ENCODE results near the gene ENTPD2.
"Not testable (repeated sequence)": the region's sequence is repeated elsewhere in the genome, so short reads cannot be mapped to it uniquely, and the experiment has no call there.

Gene ENTPD2

DNA sequence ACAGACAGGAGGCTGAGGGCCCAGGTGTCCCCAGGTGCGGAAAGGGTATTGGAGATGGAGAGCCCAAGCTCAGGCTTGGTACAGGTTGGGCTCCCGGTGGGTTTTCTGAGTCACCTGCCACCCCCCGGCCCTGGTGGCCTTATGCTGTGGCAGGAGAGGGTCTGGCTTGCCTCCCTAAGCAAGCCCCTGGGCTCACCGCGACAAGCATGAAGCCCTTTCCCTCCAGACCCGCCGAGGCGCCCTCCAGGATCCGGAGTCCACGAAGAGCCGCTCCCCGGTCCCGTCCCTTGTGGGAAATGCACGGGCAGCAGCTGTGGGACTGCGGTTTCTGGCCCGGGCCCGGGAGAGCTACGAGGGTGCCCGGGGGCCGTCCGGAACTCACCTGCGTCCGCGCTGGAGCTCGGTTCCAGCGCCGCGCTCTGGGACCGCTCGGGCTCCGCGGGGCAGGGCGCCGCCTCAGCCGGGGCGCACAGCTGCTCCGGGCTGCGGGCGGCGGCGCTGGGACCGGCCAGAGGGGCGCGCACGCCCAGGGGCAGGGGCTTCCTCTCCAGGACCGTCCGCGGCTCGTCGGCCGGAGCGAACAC lies 15.7 kb upstream of the ENTPD2 start:
- no peak overlapping the region for H3K27ac ChIP-seq (ENCODE audit: low read depth, low read length)
- H3K9me3 ChIP-seq (ENCODE audit: control insufficient read depth, insufficient read depth, low read depth, low read length): no peaks in the 10 kb centered on the region
- H3K4me3 ChIP-seq (ENCODE audit: low read depth, low read length): peak overlapping the region; percentile 80
- peak overlapping the region; percentile 69 for H3K9ac ChIP-seq (ENCODE audit: low read length)
- H3K4me1 ChIP-seq (ENCODE audit: control insufficient read depth, insufficient read depth, low read length): peaks cover 25% of the 10 kb centered on the region
- H3K27me3 ChIP-seq (ENCODE audit: control insufficient read depth, insufficient read depth, low read length): peaks cover 11% of the 10 kb centered on the region; the same call in 1 of the 2 replicates
- peaks cover 18% of the 10 kb centered on the region for H3K36me3 ChIP-seq (ENCODE audit: control insufficient read depth, insufficient read depth, low read length)

DNA sequence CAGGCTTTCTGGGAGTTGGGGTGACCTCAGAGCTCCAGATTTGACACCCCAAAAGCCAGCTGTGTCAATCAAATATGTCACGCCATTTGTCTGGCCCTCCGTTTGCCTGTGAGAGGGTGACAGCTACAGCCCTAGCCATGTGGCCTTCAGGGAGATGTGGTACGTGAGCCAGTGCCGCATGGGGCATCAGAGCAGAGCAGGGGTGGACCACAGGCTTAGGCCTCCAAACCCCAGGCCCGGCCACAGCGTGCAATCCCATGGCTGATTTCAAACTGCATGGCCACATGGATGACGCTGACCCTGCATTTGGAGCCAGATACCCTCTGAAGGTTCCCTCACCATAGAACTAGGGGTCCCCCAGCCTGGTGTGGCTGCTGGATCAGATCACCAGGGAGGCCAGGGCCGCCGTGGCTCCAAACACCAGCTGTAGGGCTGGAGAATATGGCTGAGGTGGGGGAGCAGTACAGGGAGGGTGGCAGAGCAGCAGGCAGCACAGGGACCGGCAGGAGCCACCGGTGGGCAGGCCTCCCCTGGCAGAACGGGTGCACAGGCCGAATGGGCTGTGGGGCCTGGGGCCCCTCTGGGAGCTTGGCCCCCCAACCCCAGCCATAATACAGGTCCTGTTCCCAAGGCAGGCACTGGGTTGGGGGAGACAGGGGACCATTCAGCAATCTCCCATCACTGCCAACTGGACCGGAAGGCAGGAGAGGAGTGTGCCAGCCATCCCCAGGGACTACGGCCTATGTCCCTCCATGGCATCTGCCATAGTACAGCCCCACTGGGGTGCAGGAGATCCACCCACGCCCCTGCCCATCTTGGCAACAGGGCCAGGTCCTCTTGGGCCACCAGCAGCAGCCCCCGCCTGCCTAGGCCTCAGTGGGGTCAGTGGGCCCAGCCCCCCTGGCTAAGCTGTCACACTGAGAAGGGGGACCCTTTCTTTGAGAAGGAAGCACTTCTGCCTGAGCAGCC lies 15.0 kb upstream of the ENTPD2 start:
- peak overlapping the region; percentile 80 for H3K4me3 ChIP-seq (ENCODE audit: low read depth, low read length)

GRCh38 chr9:137067860-137068538 lies 14.1 kb upstream of the ENTPD2 start:
- Histone ChIP-seq H3K4me3 (ENCODE audit: low read depth, low read length) (peak overlapping the region; percentile 80), H3K9ac (ENCODE audit: low read length) (no peak overlapping the region)

More for the DNA sequence above, 15.0 kb upstream of the ENTPD2 start:
- H3K9me3 ChIP-seq (ENCODE audit: control insufficient read depth, insufficient read depth, low read depth, low read length): no peaks in the 10 kb centered on the region
- no peak overlapping the region for H3K9ac ChIP-seq (ENCODE audit: low read length)
- no peak overlapping the region for H3K27ac ChIP-seq (ENCODE audit: low read depth, low read length)
- peaks cover 26% of the 10 kb centered on the region for H3K4me1 ChIP-seq (ENCODE audit: control insufficient read depth, insufficient read depth, low read length)
- H3K36me3 ChIP-seq (ENCODE audit: control insufficient read depth, insufficient read depth, low read length): peaks cover 23% of the 10 kb centered on the region
- peaks cover 11% of the 10 kb centered on the region; the same call in 1 of the 2 replicates for H3K27me3 ChIP-seq (ENCODE audit: control insufficient read depth, insufficient read depth, low read length)

DNA sequence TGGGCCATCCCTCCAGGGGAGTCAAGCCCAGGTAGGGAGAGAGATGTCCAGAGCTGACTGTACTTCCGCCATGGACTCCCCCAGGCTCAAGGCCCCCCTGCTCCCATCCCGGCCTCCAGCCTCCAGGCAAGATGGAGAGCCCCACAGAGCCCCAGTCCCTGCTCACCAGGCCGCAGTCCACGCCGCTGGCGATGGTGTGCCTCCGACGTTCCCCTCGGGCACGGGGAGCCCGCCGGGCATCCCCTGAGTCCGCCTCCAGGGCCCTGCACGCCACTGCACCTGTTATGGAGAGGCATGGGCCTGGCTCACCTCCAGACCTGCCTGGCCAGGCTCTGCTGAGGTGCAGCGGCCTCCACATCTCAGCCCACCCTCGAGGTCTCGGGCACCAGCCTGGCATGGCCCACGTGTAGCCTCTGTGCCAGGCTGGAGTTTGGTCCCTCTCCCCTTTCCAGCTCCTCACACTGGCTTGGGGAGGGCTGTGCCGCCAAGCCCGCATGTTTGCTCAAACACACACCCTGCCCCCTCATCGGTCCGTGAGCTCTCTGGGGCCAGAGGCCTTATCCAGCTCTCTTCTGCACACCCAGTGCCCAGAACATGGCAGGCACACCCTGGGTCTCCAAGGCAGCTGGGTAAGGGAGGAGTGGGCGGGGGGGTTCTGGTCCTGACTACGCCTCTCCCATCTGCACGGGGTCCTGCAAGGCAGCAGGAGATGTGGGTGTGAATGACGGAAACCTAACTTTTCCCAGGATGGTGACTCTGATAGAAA lies 12.4 kb upstream of the ENTPD2 start:
- H3K27ac ChIP-seq (ENCODE audit: low read depth, low read length): no peak overlapping the region
- peaks cover 23% of the 10 kb centered on the region for H3K36me3 ChIP-seq (ENCODE audit: control insufficient read depth, insufficient read depth, low read length)
- H3K4me3 ChIP-seq (ENCODE audit: low read depth, low read length): no peak overlapping the region
- H3K9me3 ChIP-seq (ENCODE audit: control insufficient read depth, insufficient read depth, low read depth, low read length): no peaks in the 10 kb centered on the region
- H3K4me1 ChIP-seq (ENCODE audit: control insufficient read depth, insufficient read depth, low read length): peaks cover 27% of the 10 kb centered on the region
- H3K27me3 ChIP-seq (ENCODE audit: control insufficient read depth, insufficient read depth, low read length): peaks cover 11% of the 10 kb centered on the region; the same call in 1 of the 2 replicates
- no peak overlapping the region for H3K9ac ChIP-seq (ENCODE audit: low read length)

More at GRCh38 chr9:137067860-137068538, 14.1 kb upstream of the ENTPD2 start:
- Histone ChIP-seq H3K9me3 (ENCODE audit: control insufficient read depth, insufficient read depth, low read depth, low read length) (no peaks in the 10 kb centered on the region), H3K27me3 (ENCODE audit: control insufficient read depth, insufficient read depth, low read length) (peaks cover 11% of the 10 kb centered on the region; the same call in 1 of the 2 replicates), H3K27ac (ENCODE audit: low read depth, low read length) (no peak overlapping the region), H3K4me1 (ENCODE audit: control insufficient read depth, insufficient read depth, low read length) (peaks cover 28% of the 10 kb centered on the region), H3K36me3 (ENCODE audit: control insufficient read depth, insufficient read depth, low read length) (peaks cover 23% of the 10 kb centered on the region)

- H3K27ac ChIP-seq (ENCODE audit: low read depth, low read length): no peak overlapping the region
- no peaks in the 10 kb centered on the region for H3K9me3 ChIP-seq (ENCODE audit: control insufficient read depth, insufficient read depth, low read depth, low read length)
- H3K36me3 ChIP-seq (ENCODE audit: control insufficient read depth, insufficient read depth, low read length): peaks cover 23% of the 10 kb centered on the region
- H3K4me1 ChIP-seq (ENCODE audit: control insufficient read depth, insufficient read depth, low read length): peaks cover 20% of the 10 kb centered on the region
- H3K27me3 ChIP-seq (ENCODE audit: control insufficient read depth, insufficient read depth, low read length): peaks cover 11% of the 10 kb centered on the region; the same call in 1 of the 2 replicates
- H3K9ac ChIP-seq (ENCODE audit: low read length): no peak overlapping the region
- no peak overlapping the region for H3K4me3 ChIP-seq (ENCODE audit: low read depth, low read length)
These were observed 11.6 kb upstream of the ENTPD2 start for GRCh38 chr9:137065336-137065967.

- peaks cover 23% of the 10 kb centered on the region for H3K36me3 ChIP-seq (ENCODE audit: control insufficient read depth, insufficient read depth, low read length)
- no peak overlapping the region for H3K4me3 ChIP-seq (ENCODE audit: low read depth, low read length)
- no peak overlapping the region for H3K9ac ChIP-seq (ENCODE audit: low read length)
- H3K27ac ChIP-seq (ENCODE audit: low read depth, low read length): no peak overlapping the region
- no peaks in the 10 kb centered on the region for H3K9me3 ChIP-seq (ENCODE audit: control insufficient read depth, insufficient read depth, low read depth, low read length)
- H3K4me1 ChIP-seq (ENCODE audit: control insufficient read depth, insufficient read depth, low read length): peaks cover 20% of the 10 kb centered on the region
- H3K27me3 ChIP-seq (ENCODE audit: control insufficient read depth, insufficient read depth, low read length): peaks cover 11% of the 10 kb centered on the region; the same call in 1 of the 2 replicates
These were observed 11.0 kb upstream of the ENTPD2 start for GRCh38 chr9:137064880-137065164.

GRCh38 chr9:137064027-137064879 lies 10.4 kb upstream of the ENTPD2 start:
- H3K9me3 ChIP-seq (ENCODE audit: control insufficient read depth, insufficient read depth, low read depth, low read length): no peaks in the 10 kb centered on the region
- H3K27me3 ChIP-seq (ENCODE audit: control insufficient read depth, insufficient read depth, low read length): peaks cover 6% of the 10 kb centered on the region; the same call in 1 of the 2 replicates
- no peak overlapping the region for H3K27ac ChIP-seq (ENCODE audit: low read depth, low read length)
- H3K9ac ChIP-seq (ENCODE audit: low read length): no peak overlapping the region
- H3K36me3 ChIP-seq (ENCODE audit: control insufficient read depth, insufficient read depth, low read length): peaks cover 23% of the 10 kb centered on the region
- peaks cover 17% of the 10 kb centered on the region for H3K4me1 ChIP-seq (ENCODE audit: control insufficient read depth, insufficient read depth, low read length)
- no peak overlapping the region for H3K4me3 ChIP-seq (ENCODE audit: low read depth, low read length)

DNA sequence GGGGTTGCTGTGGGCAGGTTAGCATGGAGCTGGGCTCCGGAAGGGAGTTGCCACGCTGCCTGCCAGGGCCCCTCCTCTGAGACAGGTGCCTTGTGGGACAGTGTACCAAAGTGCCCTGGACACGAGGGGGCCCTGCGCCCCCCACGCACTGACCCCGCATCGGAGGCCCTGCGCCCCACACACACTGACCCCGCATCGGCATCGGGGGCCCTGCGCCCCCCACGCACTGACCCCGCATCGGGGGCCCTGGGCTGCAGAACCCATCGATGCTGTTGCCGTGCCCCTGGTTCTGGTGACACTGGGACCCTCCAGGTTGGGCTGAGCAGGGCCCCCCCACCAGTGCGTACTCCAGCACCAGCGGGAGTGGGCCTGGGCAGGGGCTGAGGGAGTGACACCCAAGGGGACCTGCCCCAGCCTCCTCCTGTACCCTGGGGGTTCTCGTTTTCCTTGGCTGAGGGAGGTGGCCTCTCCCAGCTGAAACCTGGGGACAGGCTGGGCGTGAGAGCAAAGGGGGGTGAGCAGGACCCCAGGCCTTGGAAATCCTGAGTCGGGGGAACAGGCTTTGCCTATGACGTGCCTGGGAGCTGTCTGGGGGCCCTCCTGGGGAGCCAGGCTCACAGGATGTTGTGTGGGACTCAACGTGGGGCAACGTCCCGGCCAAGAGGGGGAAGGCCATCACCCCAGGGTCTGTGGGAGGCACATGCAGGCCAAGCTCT lies 9.6 kb upstream of the ENTPD2 start:
- Histone ChIP-seq H3K4me3 (ENCODE audit: low read depth, low read length) (no peak overlapping the region), H3K27ac (ENCODE audit: low read depth, low read length) (no peak overlapping the region), H3K9me3 (ENCODE audit: control insufficient read depth, insufficient read depth, low read depth, low read length) (no peaks in the 10 kb centered on the region), H3K27me3 (ENCODE audit: control insufficient read depth, insufficient read depth, low read length) (peaks cover 5% of the 10 kb centered on the region; the same call in 1 of the 2 replicates), H3K4me1 (ENCODE audit: control insufficient read depth, insufficient read depth, low read length) (peaks cover 9% of the 10 kb centered on the region), H3K36me3 (ENCODE audit: control insufficient read depth, insufficient read depth, low read length) (peaks cover 23% of the 10 kb centered on the region), H3K9ac (ENCODE audit: low read length) (no peak overlapping the region)

DNA sequence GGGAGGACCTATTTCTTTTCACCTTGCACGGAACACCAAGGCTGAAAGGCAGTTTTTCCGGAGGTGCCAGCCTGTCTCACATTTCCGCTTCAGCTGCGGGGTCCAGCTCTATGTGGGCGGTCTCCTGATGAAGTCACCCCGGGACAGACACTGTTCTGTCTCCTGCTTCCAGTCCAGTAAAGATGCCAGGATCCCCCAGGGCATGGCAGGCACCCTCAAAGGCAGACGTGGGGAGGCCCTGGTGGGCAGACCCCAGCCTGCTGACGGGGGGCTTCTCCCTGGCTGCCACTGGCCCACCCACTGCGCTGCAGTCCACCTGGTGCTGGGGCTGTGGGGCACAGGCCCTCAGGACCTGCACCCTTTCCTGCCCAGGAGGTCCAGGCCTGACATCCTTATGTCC lies 8.9 kb upstream of the ENTPD2 start:
- H3K9me3 ChIP-seq (ENCODE audit: control insufficient read depth, insufficient read depth, low read depth, low read length); H3K27ac ChIP-seq (ENCODE audit: low read depth, low read length): not testable (repeated sequence)
- H3K36me3 ChIP-seq (ENCODE audit: control insufficient read depth, insufficient read depth, low read length): peaks cover 23% of the 10 kb centered on the region

More for the DNA sequence above, 8.9 kb upstream of the ENTPD2 start:
- not testable (repeated sequence) for H3K4me1 ChIP-seq (ENCODE audit: control insufficient read depth, insufficient read depth, low read length); H3K27me3 ChIP-seq (ENCODE audit: control insufficient read depth, insufficient read depth, low read length); H3K9ac ChIP-seq (ENCODE audit: low read length); H3K4me3 ChIP-seq (ENCODE audit: low read depth, low read length)
